HS-27A (cell line): ENCODE measurements around the gene ZNF121.
A peak's percentile ranks its signal among the peaks of the same experiment; 100 is the strongest.
"Not testable (repeated sequence)": the region's sequence is repeated elsewhere in the genome, so short reads cannot be mapped to it uniquely, and the experiment has no call there.

Experiments
- DNase-seq: peaks from one replicate; pipeline ENCODE4 v3.0.0-alpha.2; 2012; ENCODE audit warnings: low read depth, missing footprints

The ZNF121 gene

DNA sequence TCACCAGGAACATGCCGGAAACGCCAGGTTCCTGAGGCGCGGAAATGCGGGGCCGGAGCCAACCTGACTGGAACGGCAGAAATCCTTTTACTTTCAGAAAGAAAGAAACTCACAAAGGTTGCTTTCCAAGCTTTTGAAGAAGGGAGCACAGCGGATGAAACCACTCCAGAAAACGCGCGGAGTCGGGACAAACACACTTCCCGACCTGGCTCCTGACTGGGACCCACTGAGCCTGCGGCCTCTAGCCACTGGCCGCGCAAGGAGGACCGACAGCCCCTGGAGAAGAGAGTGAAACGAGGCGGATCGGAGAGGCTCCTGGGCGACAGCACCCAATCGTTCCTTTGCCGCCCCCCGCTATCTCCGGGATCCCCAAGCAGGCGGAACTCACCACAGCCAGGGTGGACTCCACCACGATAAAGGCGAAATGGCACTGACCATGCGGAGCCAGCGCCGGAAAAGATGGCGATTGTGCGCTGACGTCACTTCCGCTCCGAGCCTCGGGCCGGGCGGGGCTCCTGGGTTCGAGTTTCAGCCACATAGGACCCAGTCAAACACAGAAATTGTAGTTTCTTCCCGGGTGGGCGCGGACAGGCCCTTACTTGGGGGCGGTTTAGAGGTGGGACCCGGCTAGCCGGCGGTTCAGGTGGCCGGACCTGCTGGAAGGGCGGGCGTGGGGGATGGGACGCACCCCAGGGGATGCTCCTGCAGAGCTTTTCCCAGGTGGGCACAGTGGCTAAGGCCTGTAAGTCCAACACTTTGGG is at the start of gene ZNF121:
TSS of gene ZNF121 (minus strand) at position 432 of the 761 bp plus-strand sequence. CDS start 16,407 bp downstream, outside the sequence.
- DNase-seq, result peak; percentile 71

DNA sequence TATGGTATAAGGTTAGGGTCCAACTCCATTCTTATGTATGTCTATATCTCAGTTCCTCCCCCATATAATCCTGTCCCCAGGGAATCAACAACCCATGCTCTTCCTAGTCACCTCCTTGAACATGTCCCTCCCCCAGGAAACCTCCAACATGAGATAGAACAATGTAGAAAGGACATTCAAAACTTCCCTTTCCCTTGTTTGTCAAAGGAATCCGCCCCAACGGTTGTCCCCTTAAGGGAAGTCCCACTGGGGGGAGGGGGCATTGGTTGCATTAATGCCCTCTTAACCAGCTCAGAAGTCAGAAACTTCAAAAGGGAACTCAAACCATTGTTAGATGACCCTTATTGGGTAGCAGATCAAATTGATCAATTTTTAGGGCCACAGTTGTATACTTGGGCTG is 43.6 kb upstream of the ZNF121 start:
- DNase-seq, result no peak

DNA sequence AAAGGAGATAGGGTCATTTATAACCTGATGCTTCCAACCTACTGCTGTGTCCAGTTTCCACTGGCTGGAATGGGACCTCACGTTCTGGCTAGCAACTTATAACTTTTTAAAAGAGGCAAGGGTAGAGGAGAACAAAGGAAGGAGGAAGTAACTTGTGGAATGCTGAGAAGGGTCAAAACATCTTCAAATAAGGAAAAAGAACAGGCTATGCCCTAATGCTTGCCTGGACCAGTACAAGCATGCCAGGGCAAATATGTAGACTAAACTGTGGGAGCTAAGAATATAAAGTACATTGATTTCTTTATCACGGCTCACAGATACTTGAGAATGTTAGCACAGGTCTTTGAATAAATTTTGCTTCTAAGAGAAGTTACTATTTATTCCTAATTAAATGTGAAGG is 38.2 kb upstream of the ZNF121 start:
- DNase-seq, result no peak

DNA sequence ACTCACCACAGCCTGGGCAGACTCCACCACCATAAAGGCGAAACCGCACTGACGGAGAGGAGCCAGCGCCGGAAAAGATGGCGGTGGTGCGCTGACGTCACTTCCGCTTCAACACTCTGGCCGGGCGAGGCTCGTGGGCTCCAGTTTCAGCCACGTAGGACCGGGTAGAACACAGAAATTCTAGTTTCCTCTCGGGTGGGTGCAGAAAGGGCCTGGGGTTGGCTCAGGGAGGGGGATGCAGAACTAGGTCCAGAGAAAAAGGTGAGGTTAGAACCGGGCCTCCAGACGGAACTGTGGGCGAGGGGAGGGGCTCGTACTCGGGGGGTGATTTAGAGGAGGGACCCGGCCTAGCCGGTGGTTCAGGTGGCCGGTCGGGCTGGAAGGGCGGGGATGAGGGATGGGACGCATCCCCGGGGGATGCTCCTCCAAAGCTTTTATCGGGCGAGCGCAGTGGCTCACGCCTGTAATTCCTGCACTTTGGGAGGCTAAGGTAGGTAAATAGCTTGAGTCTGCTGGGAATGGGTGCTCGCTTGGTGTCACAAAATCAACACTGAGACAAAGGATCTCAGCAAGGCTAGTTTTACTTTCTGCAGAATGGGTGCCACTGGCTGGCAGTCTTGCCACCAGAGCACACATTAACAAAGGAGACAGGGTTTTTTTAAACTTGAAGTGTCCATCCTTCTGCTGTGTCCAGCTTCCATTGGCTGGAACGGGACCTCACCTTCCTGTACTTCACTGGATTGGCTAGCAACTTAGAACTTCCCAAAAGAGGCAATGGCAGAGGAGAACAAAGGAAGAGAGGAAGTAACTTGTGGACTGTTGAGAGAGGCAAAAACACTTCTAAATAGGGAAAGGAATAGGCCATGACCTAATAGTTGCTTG is 37.1 kb upstream of the ZNF121 start, which contains the start of gene ZNF561:
TSS of gene ZNF561 (minus strand) at position 77 of the 882 bp plus-strand sequence. CDS start 1,776 bp downstream, outside the sequence.
- peak; percentile 70 for DNase-seq

DNA sequence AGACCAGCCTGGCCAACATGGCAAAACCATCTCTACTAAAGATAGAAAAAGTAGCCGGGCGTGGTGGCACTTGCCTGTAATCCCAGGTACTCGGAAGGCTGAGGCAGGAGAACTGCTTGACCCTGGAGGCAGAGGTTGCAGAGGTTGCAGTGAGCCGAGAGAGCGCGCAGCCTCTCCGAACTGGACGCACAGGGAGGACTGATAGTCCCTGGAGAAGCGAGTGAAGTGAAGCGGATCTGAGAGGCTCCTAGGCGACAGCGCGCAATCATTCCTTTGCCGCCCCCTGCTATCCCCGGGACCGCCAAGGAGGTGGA is 36.5 kb upstream of the ZNF121 start:
- no peak for DNase-seq

DNA sequence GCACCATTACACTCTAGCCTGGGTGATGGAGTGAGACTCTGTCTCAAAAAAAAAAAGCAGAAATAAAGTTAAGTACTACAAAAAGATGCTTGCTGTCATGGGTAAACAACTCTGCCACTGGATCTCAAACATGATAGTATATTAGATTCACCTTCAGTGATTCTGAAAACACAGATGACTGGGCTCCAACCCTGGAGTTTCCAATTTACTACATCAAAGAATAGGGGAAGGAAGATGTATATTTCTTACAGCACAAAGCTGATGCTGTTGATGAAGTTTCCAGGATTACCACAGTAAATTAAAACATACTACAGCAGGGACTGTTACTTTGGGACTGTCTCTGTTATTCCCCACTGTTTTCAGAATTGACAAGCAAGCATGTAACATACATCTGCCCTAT is 31.5 kb upstream of the ZNF121 start:
- DNase-seq, result no peak

DNA sequence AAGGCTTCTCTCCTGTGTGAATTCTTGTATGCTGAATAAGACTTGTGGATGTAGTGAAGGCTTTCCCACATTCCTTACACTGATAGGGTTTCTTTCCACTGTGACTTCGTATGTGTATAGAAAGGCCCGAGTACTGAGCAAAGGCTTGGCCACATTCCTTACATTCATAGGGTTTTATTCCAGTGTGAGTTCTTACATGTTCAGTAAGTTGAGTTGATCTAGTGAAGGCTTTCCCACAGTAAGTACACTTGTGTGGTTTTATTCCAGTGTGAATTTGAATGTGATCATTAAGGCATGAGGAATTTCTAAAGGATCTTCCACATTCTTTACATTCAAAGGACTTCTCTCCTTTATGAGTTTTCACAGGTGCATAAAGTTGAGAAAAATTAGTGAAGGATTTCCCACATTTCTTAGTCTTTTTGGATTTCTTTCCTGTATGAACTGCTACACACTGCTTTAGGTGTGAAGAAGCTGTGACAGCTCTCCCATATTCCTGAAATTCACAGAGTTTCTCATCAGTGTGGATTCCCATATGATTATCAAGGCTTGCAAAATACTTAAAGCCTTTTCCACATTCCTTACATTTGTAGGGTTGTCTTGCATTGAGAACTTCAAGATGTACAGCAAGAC is 26.3 kb upstream of the ZNF121 start:
- DNase-seq, result no peak

DNA sequence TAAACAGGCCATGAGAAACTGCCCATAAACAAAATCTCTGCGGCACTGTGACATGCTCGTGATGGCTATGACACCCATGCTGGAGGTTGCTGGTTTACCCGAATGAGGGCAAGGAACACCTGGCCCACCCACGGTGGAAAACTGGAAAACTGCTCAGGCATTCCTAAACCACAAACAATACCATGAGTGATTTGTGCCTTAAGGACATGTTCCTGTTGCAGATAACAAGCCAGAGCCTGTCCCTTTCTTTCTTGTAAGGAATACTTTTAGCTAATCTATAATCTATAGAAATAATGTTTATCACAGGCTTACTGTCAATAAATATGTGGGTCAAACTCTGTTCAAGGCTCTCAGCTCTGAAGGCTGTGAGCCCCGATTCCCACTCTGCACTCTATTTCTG is 24.6 kb upstream of the ZNF121 start:
- DNase-seq, result no peak

DNA sequence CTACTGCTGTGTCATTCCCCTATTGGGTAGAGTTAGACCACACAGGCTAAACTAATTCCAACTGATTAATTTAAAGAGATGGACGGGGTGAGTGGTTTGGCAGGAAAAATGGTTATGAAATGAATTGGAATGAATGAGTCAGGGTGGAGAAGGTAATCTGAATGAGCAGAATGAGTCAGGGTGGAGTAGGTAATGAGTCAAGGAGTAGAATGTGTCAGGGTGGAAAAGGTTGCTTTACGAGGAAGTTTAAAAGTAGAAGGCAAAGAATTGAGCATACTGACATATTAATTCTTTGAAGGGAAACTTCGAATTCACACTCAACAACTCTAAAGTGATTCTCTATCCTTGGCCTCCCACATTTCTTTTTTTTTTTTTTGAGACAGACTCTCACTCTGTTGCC is 12.7 kb upstream of the ZNF121 start:
- peak; percentile 70 for DNase-seq

DNA sequence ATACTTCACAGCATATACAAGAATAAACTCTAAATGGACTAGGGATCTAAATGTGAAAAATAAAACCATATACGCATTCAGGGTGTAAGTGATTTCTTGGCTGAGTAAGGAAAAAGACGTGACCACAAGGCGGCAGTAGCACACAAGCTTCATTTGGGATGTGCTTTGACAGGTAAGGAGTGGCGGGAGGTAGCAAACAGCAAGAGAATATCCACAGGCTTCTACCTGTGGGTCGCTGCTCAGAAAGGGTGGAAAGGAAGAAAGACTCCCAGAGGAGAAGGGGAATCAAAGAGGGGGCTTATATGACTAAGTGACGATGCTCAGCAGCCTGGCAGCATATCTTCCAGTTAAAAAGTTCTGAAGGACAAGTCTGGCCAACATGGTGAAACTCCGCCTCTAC is 2.5 kb upstream of the ZNF121 start:
- no peak for DNase-seq

DNA sequence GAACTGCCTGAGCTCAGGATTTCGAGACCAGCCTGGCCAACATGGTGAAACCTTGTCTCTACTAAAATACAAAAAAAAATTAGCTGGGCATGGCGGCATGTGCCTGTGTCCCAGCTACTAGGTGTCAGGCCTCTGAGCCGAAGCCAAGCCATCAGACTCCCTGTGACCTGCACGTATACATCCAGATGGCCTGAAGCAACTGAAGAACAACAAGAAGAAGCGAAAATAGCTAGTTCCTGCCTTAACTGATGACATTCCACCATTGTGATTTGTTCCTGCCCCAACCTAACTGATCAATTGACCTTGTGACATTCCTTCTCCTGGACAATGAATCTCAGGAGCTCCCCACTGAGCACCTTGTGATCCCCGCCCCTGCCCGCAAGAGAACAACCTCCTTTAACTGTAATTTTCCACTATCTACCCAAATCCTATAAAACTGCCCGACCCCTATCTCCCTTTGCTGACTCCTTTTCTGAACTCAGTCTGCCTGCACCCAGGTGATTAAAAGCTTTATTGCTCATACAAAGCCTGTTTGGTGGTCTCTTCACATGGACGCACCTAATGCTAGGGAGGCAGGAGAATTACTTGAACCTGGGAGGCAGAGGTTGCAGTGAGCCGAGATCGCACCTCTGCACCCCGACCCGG is 2.1 kb downstream of the ZNF121 start:
- not testable (repeated sequence) for DNase-seq

DNA sequence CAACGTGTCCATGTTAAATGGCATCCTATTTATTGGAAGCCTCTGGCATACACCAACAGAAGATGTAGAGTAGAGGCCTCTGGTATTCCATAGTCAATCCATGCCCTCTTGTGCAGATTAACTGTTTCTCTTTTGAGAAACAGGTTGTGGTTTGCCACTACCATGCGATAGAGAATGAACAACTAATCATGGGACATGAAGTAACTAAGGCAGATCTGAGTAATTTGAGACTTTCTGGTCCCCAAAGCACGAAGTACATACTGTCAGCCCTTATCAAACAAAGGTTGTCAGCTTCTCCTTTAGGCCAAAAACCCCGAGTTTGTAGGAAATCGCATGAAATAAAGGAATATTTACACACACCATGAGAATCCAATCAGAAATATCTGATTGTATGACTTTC is 3.6 kb downstream of the ZNF121 start:
- no peak for DNase-seq

DNA sequence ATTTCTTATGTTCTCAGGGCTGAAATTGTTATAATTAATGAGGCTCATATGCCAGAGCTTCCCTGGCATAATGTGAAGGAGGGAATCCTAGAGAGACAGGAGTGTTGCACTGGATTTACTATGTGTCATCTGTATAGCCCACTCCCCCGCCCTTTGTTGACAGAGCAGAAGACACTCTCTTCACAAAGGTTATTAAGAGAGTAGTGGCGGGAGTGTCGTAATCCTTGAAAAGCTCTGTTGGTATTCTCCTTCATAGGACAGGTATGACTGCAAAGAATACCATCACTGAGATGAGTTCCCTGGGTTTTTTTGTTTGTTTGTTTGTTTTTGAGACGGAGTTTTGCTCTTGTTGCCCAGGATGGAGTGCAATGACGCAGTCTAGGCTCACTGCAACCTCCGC is 14.0 kb downstream of the ZNF121 start:
- no peak for DNase-seq

DNA sequence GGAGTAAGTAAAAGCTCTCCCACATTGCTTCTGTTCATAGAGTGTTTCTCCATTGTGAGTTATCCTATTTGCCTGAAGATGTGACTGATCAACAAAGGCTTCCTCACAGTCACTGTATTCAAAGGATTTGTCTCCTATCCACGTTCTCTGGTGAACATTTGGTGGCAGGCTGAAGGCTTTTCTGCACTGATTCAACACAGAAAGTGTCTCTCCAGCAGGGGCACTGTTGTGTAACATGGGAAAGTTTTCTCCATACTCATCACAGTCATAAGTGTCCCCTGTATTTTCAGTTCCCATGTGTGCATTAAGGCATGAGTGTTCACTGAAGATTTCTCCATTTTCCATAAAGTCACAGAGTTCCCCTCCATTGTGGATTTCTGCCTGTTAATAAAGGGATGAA is 17.6 kb downstream of the ZNF121 start:
- no peak for DNase-seq

DNA sequence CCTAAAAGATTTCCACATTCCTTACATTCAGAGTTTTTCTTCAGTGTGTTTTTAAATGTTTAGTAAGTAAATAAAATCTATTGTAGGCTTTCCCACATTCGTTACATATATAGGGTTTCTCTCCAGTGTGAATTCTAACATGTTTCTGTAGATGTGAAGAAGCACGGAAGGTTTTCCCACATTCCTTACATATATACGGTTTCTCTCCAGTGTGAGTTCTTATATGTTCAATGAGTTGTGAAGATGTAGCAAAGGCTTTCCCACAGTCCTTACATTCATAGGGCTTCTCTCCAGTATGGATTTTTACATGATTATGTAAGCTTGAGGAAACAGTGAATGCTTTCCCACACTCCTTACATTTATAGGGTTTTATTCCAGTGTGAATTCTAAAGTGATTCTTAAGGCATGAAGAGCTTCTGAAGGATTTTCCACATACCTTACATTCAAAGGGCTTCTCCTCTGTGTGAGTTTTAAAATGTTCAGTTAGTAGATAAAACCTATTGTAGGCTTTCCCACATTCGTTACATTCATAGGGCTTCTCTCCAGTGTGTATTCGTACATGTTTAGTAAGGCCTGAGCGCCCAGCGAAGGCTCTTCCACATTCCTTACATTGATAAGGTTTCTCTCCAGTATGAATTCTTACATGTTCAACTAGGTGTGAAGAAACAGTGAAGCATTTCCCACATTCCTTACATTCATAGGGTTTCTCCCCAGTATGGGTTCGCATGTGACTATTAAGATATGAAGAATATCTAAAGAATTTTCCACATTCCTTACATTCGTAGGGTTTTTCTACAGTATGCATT is 18.2 kb downstream of the ZNF121 start:
- DNase-seq, result no peak

DNA sequence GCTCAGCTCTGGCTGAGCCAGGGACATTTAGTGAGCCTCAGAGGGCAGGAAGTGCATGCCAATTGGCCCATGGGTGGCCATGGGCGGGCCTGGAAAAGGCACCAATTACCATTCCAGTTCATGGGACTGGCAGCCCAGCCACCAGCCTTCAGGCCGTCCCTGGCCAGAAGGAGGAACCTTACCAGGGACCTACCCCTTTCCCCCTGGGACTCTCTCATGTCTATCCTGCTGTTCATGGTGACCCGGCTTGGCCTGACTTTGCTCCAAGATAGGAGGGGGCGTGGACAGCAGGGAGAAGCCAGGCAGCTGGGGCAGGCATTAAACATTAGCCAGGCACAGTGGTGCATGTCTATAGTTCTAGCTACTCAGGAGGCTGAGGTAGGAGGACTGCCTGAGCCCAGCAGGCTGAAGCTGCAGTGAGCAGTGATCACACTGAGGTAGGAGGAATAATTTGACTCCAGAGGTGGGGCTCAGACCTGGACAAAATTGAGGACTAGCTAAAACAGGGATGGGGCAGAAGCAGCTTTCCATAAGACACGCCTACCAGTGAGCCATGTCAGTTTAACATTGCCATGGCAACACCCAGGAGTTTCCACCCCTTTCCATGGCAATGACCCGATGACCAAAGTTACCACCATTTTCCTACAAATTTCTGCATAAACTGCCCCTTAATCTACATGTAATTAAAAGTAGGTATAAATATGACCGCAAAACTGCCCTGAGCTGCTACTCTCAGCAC is 31.6 kb downstream of the ZNF121 start:
- no peak for DNase-seq

DNA sequence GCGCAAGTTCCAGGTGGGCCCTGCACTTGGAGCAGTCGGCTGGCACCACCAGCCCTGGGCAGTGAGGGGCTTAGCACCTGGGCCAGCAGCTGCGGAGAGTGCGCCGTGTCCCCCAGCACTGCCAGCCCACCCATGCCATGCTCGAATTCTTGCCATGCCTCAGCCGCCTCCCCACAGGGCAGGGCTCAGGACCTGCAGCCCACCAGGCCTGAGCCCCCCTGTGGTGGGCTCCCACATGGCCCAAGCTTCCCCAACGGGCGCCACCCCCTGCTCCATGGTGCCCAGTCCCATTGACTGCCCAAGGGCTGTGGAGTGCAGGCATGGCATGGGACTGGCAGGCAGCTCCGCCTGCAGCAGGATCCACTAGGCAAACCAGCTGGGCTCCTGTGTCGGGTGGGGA is 36.4 kb downstream of the ZNF121 start:
- DNase-seq, result no peak

DNA sequence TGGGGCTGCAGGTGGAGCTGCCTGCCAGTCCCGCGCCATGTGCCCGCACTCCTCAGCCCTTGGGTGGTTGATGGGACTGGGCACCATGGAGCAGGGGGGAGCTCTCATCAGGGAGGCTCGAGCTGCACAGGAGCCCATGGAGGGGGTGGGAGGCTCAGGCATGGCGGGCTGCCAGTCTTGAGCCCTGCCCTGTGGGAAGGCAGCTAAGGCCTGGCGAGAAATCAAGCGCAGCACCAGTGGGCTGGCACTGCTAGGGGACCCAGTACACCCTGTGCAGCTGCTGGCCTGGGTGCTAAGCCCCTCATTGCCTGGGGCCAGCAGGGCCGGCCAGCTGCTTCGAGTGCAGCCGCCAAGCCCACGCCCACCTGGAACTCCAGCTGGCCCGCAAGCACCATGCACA is 43.0 kb downstream of the ZNF121 start:
- DNase-seq, result not testable (repeated sequence)

DNA sequence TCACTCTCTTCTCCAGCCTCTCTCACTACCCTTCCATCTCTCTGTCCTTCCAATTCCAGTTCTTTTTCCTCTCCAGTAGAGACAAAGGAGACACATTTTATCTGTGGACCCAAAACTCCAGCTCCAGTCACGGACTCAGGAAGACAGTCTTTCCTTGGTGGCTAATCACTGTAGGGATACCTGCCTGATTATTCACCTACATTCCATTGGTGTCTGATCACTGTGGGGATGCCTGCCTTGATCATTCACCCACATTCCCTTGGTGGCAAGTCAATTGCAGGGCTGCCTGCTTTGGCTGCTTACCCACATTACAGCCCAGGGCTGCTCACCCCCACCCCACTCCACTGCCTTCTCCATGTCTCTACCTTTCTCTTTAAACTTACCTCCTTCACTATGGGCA is 44.4 kb downstream of the ZNF121 start:
- DNase-seq, result not testable (repeated sequence)

DNA sequence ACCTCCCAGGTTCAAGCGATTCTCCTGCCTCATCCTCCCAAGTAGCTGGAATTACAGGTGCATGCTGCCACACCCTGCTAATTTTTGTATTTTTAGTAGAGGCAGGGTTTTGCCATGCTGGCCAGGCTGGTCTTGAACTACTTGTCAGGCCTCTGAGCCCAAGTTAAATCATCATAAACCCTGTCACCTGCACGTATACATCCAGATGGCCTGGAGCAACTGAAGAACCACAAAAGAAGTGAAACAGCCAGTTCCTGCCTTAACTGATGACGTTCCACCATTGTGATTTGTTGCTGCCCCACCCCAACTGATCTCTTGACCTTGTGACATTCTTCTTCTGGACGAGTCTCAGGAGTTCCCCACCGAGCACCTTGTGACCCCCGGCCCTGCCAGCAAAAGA is 45.1 kb downstream of the ZNF121 start:
- DNase-seq, result not testable (repeated sequence)
